ENCODE measurements around the gene SNRK. TPM values are rescaled to one million over a fixed set of nuclear protein-coding genes. Genes with fewer than 3 reads are reported as not detected.

Gene SNRK
- total RNA-seq, 1 experiment from 2014 or later, result 7.3 TPM

DNA sequence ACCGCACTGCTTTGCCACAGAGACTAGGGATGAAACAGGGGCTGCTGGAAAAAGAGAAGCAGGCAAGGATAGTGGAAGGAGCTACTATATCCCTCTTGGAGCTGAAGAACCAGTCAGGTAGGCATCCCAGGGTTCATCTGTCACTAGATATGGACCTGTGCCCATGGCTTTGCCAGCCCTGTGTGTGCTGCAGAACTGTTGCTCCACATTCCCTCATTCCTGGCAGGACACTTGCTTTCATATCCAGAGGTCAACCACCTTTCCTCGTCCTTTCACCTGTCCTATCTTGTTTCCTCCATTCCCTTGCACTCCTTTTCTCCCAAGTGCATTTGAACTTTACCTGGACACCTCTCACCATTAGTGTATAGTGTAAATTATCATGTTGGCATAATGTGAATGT, 12.0 kb downstream of the SNRK start:
- TF ChIP-seq, protein P1, sequence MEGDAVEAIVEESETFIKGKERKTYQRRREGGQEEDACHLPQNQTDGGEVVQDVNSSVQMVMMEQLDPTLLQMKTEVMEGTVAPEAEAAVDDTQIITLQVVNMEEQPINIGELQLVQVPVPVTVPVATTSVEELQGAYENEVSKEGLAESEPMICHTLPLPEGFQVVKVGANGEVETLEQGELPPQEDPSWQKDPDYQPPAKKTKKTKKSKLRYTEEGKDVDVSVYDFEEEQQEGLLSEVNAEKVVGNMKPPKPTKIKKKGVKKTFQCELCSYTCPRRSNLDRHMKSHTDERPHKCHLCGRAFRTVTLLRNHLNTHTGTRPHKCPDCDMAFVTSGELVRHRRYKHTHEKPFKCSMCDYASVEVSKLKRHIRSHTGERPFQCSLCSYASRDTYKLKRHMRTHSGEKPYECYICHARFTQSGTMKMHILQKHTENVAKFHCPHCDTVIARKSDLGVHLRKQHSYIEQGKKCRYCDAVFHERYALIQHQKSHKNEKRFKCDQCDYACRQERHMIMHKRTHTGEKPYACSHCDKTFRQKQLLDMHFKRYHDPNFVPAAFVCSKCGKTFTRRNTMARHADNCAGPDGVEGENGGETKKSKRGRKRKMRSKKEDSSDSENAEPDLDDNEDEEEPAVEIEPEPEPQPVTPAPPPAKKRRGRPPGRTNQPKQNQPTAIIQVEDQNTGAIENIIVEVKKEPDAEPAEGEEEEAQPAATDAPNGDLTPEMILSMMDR (conservative IDR thresholded peaks at IDR 0.05; ENCODE audit: low read depth, low read length), result no peak
- no peak for TF ChIP-seq EZH2 (IDR thresholded peaks at IDR 0.05; ENCODE audit: borderline replicate concordance, low read depth, low read length, poor library complexity, severe bottlenecking)

DNA sequence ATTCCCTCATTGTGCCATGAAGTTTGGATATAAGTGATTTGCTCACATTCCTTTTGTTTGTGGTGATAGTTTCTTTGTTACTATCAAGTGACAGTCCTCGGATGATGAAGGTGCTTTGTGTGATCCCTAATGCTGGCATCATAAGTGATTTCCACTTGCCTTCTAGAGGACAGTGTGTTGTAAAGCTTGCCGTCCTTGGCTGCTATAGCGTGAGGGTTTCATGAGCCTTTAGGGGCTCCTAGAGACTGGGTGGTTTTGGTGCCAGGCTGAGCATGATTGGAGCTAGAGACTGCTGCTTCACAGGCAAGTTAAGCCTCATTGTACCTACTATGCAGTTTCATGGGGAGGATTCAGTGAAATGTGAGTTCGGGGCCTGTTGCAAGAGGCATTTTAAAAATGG, 12.4 kb downstream of the SNRK start:
- no peak for DNase-seq (ENCODE audit: low spot score)
- no peaks in the 10 kb centered on the region for H3K4me1 ChIP-seq (ENCODE audit: insufficient read depth, low read length, poor library complexity, severe bottlenecking)
- ChIA-PET POLR2A (ENCODE audit: low non-redundant PET) (no interaction called here), CTCF (no interaction called here)
- intact Hi-C loops (cut with micrococcal nuclease; ENCODE audit: unreplicated experiment), result no loop called here
- no peak overlapping the region for H3K4me3 ChIP-seq (ENCODE audit: low read depth, low read length, poor library complexity, severe bottlenecking)
- no peaks in the 10 kb centered on the region for H3K36me3 ChIP-seq (ENCODE audit: insufficient read depth, low read length, poor library complexity, severe bottlenecking)
- H3K27ac ChIP-seq (ENCODE audit: low read depth, low read length, poor library complexity, severe bottlenecking), result no peak overlapping the region
- TF ChIP-seq, protein P1 (conservative IDR thresholded peaks at IDR 0.05; ENCODE audit: low read depth, low read length), result no peak
- no peak for TF ChIP-seq EZH2 (IDR thresholded peaks at IDR 0.05; ENCODE audit: borderline replicate concordance, low read depth, low read length, poor library complexity, severe bottlenecking)
- no peaks in the 10 kb centered on the region for H3K27me3 ChIP-seq (replicated peaks; ENCODE audit: insufficient read depth, low read depth, low read length, poor library complexity)
- BruUV-seq (replicated peaks), result no TSS peak
- H3K9me3 ChIP-seq (ENCODE audit: low read depth, low read length, poor library complexity, severe bottlenecking), result no peaks in the 10 kb centered on the region

More for the DNA sequence above, 12.0 kb downstream of the SNRK start:
- Histone ChIP-seq H3K27me3 (replicated peaks; ENCODE audit: insufficient read depth, low read depth, low read length, poor library complexity) (no peaks in the 10 kb centered on the region), H3K4me3 (ENCODE audit: low read depth, low read length, poor library complexity, severe bottlenecking) (no peak overlapping the region), H3K9me3 (ENCODE audit: low read depth, low read length, poor library complexity, severe bottlenecking) (no peaks in the 10 kb centered on the region), H3K4me1 (ENCODE audit: insufficient read depth, low read length, poor library complexity, severe bottlenecking) (no peaks in the 10 kb centered on the region), H3K36me3 (ENCODE audit: insufficient read depth, low read length, poor library complexity, severe bottlenecking) (no peaks in the 10 kb centered on the region), H3K27ac (ENCODE audit: low read depth, low read length, poor library complexity, severe bottlenecking) (no peak overlapping the region)
- BruUV-seq (replicated peaks), result no TSS peak
- CTCF ChIA-PET, result no interaction called here
- intact Hi-C loops (cut with micrococcal nuclease; ENCODE audit: unreplicated experiment), result no loop called here
- DNase-seq (ENCODE audit: low spot score), result no peak
- POLR2A ChIA-PET (ENCODE audit: low non-redundant PET), result no interaction called here

DNA sequence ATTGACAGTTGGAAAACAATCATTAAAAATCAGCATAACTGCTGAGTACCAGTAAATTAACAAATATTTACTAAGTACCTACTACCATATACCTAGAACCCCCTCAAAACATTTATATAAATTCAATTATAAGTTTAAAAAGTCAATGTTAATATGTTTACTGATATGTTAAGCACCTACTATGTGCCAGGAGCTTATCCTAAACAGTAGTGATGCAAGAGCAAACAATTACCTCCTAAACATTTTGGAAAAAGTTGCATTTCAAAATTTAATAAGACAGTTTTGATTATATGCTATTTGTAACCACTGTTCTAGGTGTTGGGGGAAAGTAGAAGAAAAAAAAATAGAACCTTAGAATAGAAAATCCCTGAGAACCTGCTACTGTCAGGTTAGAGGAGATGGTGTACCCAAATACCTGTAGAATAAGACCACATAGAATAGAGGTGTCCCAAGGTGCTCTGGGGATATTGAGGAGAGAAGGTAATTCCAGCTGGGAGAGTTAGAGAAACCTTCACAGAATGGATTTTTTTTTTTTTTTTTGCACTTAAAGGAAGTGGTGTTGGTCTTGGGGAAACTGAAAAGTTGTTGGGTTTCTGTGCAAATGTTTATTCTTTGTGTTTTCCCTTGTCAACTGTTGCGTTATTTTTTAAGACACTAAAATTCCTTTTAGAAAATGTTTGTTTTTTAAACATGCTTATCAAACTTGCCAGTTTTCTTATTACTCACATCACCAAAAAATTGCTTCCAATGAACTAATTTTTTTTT, 16.0 kb downstream of the SNRK start:
- Histone ChIP-seq H3K27ac (ENCODE audit: low read depth, low read length, poor library complexity, severe bottlenecking) (no peak overlapping the region), H3K27me3 (replicated peaks; ENCODE audit: insufficient read depth, low read depth, low read length, poor library complexity) (no peaks in the 10 kb centered on the region), H3K4me1 (ENCODE audit: insufficient read depth, low read length, poor library complexity, severe bottlenecking) (no peaks in the 10 kb centered on the region), H3K4me3 (ENCODE audit: low read depth, low read length, poor library complexity, severe bottlenecking) (no peak overlapping the region), H3K9me3 (ENCODE audit: low read depth, low read length, poor library complexity, severe bottlenecking) (no peaks in the 10 kb centered on the region), H3K36me3 (ENCODE audit: insufficient read depth, low read length, poor library complexity, severe bottlenecking) (no peaks in the 10 kb centered on the region)
- no peak for DNase-seq (ENCODE audit: low spot score)
- no peak for TF ChIP-seq EZH2 (IDR thresholded peaks at IDR 0.05; ENCODE audit: borderline replicate concordance, low read depth, low read length, poor library complexity, severe bottlenecking)
- TF ChIP-seq, protein P1 (conservative IDR thresholded peaks at IDR 0.05; ENCODE audit: low read depth, low read length), result no peak
- POLR2A ChIA-PET (ENCODE audit: low non-redundant PET), result no interaction called here
- intact Hi-C loops (cut with micrococcal nuclease; ENCODE audit: unreplicated experiment), result no loop called here
- CTCF ChIA-PET, result no interaction called here
- no TSS peak for BruUV-seq (replicated peaks)

All from A673 (cell line).